Stomach (tissue), 9 donors: ENCODE data around the gene LRRC74B. TPM values are rescaled to one million over a fixed set of nuclear protein-coding genes. Genes with fewer than 3 reads are reported as not detected.
"Not testable (repeated sequence)": the region's sequence is repeated elsewhere in the genome, so short reads cannot be mapped to it uniquely, and the experiment has no call there.

Experiments
- DNase-seq, 2 donors: peaks; one replicate each; pipeline versions ENCODE4 v3.0.0 to v3.0.0-alpha.2; 2013 to 2019
- H3K27ac ChIP-seq, 5 donors: fragments of 200-600 bp in 4 of 5; sonication (generic) in 4 of 5; one replicate each; pipeline ENCODE4 v1.5.1; 2013 to 2019; ENCODE audit warnings: mild to moderate bottlenecking in 1 of 5, moderate library complexity in 1 of 5
- H3K27me3 ChIP-seq, 3 donors: fragments of 200-600 bp; sonication (generic); one replicate each; pipeline ENCODE4 v1.5.1; 2017 to 2019; ENCODE audit warnings: mixed run types in 1 of 3
- H3K36me3 ChIP-seq, 4 donors: fragments of 200-600 bp; sonication (generic); 1 replicate in 3 of 4; 2 replicates in 1 of 4; pipeline ENCODE4 v1.5.1; 2016 to 2019
- H3K4me1 ChIP-seq, 4 donors: fragments of 200-600 bp; sonication (generic); one replicate each; pipeline ENCODE4 v1.5.1; 2016 to 2019
- H3K4me3 ChIP-seq, 4 donors: fragments of 200-600 bp; sonication (generic) in 3 of 4; one replicate each; pipeline ENCODE4 v1.5.1; 2016 to 2019; ENCODE audit warnings: mild to moderate bottlenecking in 1 of 4
- H3K9me3 ChIP-seq, 4 donors: fragments of 200-600 bp; sonication (generic); one replicate each; pipeline ENCODE4 v1.5.1; 2016 to 2019
- EP300 ChIP-seq: sonication (generic); formaldehyde crosslinking; IDR thresholded peaks from one replicate; pipeline ENCODE4 v1.6.1; 2017; ENCODE audit warnings: antibody characterized with exemption
- POLR2A ChIP-seq, 4 donors: fragments of 450-650 bp; IDR thresholded peaks; one replicate each; pipeline ENCODE4 v1.6.1; 2016; ENCODE audit warnings: antibody characterized with exemption in 4 of 4, control low read depth in 2 of 4, mild to moderate bottlenecking in 1 of 4, moderate library complexity in 1 of 4
- POLR2AphosphoS5 ChIP-seq, 3 donors: sonication (generic); formaldehyde crosslinking; IDR thresholded peaks; one replicate each; pipeline ENCODE4 v1.6.1; 2016; ENCODE audit warnings: antibody characterized with exemption in 3 of 3
- WGBS, 5 donors: extraction: QIAGEN DNeasy Blood & Tissue Kit in 3 of 5; methylation state at CpG; one replicate each; pipeline versions ENCODE4 v1.1.5 to v1.1.7; 2013 to 2018; 5-methylcytosine and 5-hydroxymethylcytosine counted together
- intact Hi-C: fragments of 100-400 bp; cut with DNase I; formaldehyde crosslinking; loops from one replicate; pipeline ENCODE4 v1.15.1; 2023; ENCODE audit warnings: low total_unique reads
- polyA plus RNA-seq, 3 donors: library from polyadenylated mRNA; stranded (reverse); fragments of 200-250 nt; gene quantifications; one replicate each; pipeline ENCODE4 v1.2.3, GENCODE V29; 2013
- total RNA-seq, 5 donors: library from RNA; depleted of rRNA; stranded (reverse); fragments of >200 nt; gene quantifications; one replicate each; pipeline versions ENCODE4 v1.1.0 to v1.2.3, GENCODE V29; 2014 to 2016
- TF ChIP-seq, protein P1 (sequence below), 7 experiments: fragments of 450-650 bp in 4 of 7; fragments of 200-600 bp in 3 of 7; sonication (generic) in 3 of 7; IDR thresholded peaks; one replicate each; pipeline ENCODE4 v1.5.1; 2016 to 2019; ENCODE audit warnings: antibody characterized with exemption in 7 of 7, control low read depth in 2 of 7, mild to moderate bottlenecking in 1 of 7
- donor health status: healthy with polysubstance abuse.
- donor health status: Bipolar disorder and iron deficiency.
- donor health status: healthy.

Gene LRRC74B
- total and polyA plus RNA-seq, 8 donors, result not detected

DNA sequence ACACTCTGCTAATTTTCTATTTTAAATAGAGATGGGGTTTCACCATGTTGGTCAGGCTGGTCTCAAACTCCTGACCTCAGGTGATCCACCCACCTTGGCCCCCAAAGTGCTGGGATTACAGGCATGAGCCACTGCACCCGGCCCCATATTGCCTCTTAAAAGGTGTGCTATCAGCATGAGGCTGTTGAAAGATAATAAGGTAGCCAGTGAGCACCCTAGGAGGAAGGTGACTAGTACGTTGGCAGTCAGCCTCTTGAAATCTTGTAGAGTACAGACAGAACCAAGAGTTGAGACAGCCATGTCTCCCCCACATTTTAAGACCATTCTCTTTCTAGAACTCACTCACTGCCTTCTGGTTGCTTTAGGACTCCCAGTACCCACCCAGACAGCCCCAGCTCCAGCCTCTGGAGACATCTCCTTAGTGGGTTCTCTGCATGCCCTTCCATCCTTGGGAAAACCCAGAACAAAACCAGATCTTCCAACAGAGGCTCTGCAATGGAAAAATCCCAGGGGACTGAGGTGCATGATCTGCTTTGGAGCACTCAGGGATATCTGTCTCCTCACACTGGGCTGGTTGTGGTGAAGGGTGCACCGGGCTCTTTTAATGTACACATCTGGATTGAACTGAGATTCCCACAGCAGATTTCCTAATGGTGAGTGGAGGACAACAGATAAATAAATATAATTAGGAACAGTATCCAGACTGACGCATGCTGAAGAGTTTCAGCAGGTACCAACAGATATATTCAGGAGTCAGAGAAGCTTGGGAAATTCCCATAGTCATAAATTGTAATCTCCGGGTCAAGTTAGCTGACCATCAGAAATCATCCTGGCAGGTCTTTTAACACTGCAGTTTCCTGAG lies 49.4 kb downstream of the LRRC74B start:
- Histone ChIP-seq H3K27me3 (peaks cover 0 to 16% (median 0%) of the 10 kb centered on the region in 3 donors), H3K4me1 (no peaks in the 10 kb centered on the region), H3K27ac (no peak overlapping the region), H3K9me3 (no peaks in the 10 kb centered on the region), H3K4me3 (no peak overlapping the region), H3K36me3 (no peaks in the 10 kb centered on the region)
- 69 to 82% (median 70%) methylated on average over 5 of the region's 5 CpGs for WGBS, 5 donors
- TF ChIP-seq, protein P1, sequence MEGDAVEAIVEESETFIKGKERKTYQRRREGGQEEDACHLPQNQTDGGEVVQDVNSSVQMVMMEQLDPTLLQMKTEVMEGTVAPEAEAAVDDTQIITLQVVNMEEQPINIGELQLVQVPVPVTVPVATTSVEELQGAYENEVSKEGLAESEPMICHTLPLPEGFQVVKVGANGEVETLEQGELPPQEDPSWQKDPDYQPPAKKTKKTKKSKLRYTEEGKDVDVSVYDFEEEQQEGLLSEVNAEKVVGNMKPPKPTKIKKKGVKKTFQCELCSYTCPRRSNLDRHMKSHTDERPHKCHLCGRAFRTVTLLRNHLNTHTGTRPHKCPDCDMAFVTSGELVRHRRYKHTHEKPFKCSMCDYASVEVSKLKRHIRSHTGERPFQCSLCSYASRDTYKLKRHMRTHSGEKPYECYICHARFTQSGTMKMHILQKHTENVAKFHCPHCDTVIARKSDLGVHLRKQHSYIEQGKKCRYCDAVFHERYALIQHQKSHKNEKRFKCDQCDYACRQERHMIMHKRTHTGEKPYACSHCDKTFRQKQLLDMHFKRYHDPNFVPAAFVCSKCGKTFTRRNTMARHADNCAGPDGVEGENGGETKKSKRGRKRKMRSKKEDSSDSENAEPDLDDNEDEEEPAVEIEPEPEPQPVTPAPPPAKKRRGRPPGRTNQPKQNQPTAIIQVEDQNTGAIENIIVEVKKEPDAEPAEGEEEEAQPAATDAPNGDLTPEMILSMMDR (IDR thresholded peaks at IDR 0.05), result no peak
- TF ChIP-seq POLR2AphosphoS5 (IDR thresholded peaks at IDR 0.05) (no peak), POLR2A (IDR thresholded peaks at IDR 0.05) (no peak), EP300 (no peak)
- intact Hi-C loops, result no loop called here
- no peak for DNase-seq

DNA sequence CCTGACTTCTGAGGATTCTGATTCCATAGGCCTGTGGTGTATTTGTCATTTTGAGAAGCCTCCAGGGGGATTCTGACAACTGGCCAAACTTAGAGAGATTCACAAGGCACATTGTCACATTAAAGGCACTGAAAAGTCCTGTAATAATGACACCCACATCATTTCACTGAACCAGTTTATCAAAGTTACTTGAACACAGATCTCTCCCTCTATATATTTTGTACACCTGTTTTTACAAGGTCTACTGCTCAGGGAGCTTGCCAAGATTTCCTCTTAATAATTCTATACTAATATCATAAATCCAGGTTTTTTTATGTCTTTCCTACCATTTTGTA lies 50.0 kb downstream of the LRRC74B start:
- H3K9me3 ChIP-seq, result no peaks in the 10 kb centered on the region
- H3K4me1 ChIP-seq, result no peaks in the 10 kb centered on the region
- intact Hi-C loops, result no loop called here
- DNase-seq, result no peak
- peaks cover 0 to 11% (median 0%) of the 10 kb centered on the region in 3 donors for H3K27me3 ChIP-seq
- no peak for TF ChIP-seq POLR2AphosphoS5 (IDR thresholded peaks at IDR 0.05)
- no peak for TF ChIP-seq EP300
- no peak overlapping the region for H3K4me3 ChIP-seq
- no peaks in the 10 kb centered on the region for H3K36me3 ChIP-seq
- H3K27ac ChIP-seq, result no peak overlapping the region

DNA sequence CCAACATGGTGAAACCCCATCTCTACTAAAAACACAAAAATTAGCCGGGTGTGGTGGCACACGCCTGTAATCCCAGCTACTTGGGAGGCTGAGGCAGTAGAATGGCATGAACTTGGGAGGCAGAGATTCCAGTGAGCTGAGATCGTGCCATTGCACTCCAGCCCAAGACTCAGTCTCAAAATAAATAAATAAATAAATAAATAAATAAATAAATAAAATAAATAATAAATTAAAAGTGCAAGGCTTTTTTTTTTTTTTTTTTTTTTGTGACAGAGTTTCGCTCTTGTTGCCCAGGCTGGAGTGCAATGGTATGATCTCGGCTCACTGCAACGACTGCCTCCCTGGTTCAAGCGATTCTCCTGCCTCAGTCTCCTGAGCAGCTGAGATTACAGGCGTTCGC lies 51.1 kb downstream of the LRRC74B start:
- H3K27ac ChIP-seq, H3K4me1 ChIP-seq, H3K4me3 ChIP-seq, intact Hi-C loops, H3K36me3 ChIP-seq, DNase-seq, H3K9me3 ChIP-seq: not testable (repeated sequence)
- WGBS, 5 donors, result 89 to 94% (median 93%) methylated on average over 9 of the region's 9 CpGs
- peaks cover 0 to 14% (median 0%) of the 10 kb centered on the region in 3 donors for H3K27me3 ChIP-seq

DNA sequence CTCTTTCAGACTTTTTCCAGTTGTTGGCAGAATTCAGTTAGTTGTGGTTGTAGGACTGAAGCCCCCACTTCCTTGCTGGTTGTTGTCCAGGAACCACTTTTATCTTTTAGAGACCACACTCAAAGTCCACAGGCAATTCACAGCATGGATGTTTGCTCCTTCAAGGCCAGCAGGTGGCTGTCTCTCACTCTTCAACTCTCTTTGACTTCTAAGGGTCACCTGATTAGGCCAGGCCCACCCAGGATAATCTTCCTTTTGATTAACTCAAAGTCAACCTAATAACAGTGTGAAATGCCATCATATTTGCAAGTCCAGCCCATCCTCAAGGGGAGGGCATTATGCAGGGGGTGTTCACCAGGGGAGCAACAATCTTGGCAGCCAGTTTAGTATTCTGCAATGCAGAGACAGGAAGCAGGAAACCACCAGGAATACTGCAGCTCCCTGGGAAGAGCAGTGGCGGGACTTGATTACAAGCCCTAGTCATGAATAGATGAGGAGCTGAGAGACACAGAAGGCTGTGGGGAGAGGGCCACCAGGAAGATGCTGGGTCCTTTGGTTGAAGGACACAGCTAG lies 52.4 kb downstream of the LRRC74B start:
- H3K4me3 ChIP-seq, result no peak overlapping the region
- peaks cover 0 to 25% (median 0%) of the 10 kb centered on the region in 3 donors for H3K27me3 ChIP-seq
- intact Hi-C loops, result no loop called here
- no peaks in the 10 kb centered on the region for H3K36me3 ChIP-seq
- peaks cover 0 to 6% (median 3%) of the 10 kb centered on the region in 4 donors for H3K4me1 ChIP-seq
- 70 to 82% (median 73%) methylated on average over 1 of the region's 1 CpG for WGBS, 5 donors
- H3K9me3 ChIP-seq, result no peaks in the 10 kb centered on the region
- no peak for TF ChIP-seq EP300
- TF ChIP-seq, protein P1 (IDR thresholded peaks at IDR 0.05), result no peak
- no peak for TF ChIP-seq POLR2AphosphoS5 (IDR thresholded peaks at IDR 0.05)
- TF ChIP-seq POLR2A (IDR thresholded peaks at IDR 0.05), result no peak
- H3K27ac ChIP-seq, result no peak overlapping the region
- DNase-seq, result no peak

DNA sequence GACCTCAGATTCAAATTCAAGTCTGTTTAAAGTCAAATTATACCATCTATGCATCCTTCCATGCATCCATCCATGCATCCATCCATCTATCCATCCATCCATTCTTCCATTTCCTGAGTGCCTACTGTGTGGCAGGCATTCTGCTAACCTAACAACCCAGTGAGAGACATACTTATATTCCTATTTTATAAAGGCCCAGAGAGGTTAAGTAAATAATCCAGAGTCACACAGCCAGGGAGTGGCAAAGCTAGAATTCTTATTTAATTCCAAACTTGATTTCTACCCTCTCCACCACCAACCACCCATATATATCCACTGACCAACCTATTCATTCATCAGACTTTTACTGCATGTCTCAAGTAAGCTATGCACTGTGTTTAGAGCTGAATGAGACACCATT lies 53.8 kb downstream of the LRRC74B start:
- no peak for DNase-seq
- H3K27me3 ChIP-seq, result peaks cover 0 to 25% (median 0%) of the 10 kb centered on the region in 3 donors
- intact Hi-C loops, result no loop called here

More for the DNA sequence above, 53.8 kb downstream of the LRRC74B start:
- peaks cover 0 to 6% (median 3%) of the 10 kb centered on the region in 4 donors for H3K4me1 ChIP-seq
- H3K27ac ChIP-seq, result no peak overlapping the region
- H3K4me3 ChIP-seq, result no peak overlapping the region
- H3K36me3 ChIP-seq, result no peaks in the 10 kb centered on the region
- TF ChIP-seq, protein P1 (IDR thresholded peaks at IDR 0.05), result no peak
- TF ChIP-seq POLR2AphosphoS5 (IDR thresholded peaks at IDR 0.05) (no peak), EP300 (no peak), POLR2A (IDR thresholded peaks at IDR 0.05) (no peak)
- H3K9me3 ChIP-seq, result no peaks in the 10 kb centered on the region
